Erythroblast (primary cell): ENCODE measurements around the gene MB21D2.

Experiments
- GATA1 ChIP-seq: IDR thresholded peaks from 2 replicates; pipeline ENCODE4 v1.6.1; 2011; ENCODE audit warnings: low read depth, mild to moderate bottlenecking, control low read depth, low read length, moderate library complexity
- POLR2A ChIP-seq: IDR thresholded peaks from 2 replicates; pipeline ENCODE4 v1.6.1; 2011; ENCODE audit warnings: mild to moderate bottlenecking, low read length

DNA sequence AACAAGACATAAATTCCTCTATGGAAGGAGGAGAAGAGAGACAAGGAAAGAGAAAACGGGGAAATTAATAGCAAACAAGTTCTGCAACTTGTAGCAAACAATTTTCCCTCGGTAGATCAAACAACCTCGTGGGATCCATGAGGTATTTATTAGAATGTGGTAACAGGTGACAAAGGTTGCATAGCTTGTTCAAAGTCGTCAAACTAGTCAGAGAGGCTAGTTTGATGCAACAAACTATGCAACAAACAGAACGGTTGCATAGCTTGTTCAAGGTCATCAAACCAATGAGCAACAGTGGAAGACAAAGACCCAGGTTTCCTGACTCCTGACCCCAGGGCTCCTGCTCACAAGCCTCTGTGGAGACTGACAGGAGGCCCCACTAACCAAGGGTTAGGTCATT is 20.7 kb downstream of the MB21D2 start:
- TF ChIP-seq POLR2A (no peak), GATA1 (no peak)
